WERI-Rb-1 (cell line): ENCODE measurements around the gene COX6A1.

Experiments used
- DNase-seq: peaks from one replicate; pipeline ENCODE4 v3.0.0-alpha.2; 2020
- H3K27ac ChIP-seq: fragments of 250-450 bp; sonication (Bioruptor Pico); 2 replicates; pipeline ENCODE4 v1.5.1; 2020; ENCODE audit warnings: mild to moderate bottlenecking, moderate library complexity
- H3K27me3 ChIP-seq: fragments of 250-450 bp; sonication (Bioruptor Pico); 2 replicates; pipeline ENCODE4 v1.5.1; 2021; ENCODE audit warnings: mild to moderate bottlenecking, low read depth, moderate library complexity; ENCODE audit not compliant: insufficient read depth, severe bottlenecking
- H3K36me3 ChIP-seq: fragments of 250-450 bp; sonication (Bioruptor Pico); 2 replicates; pipeline ENCODE4 v1.5.1; 2020; ENCODE audit warnings: mild to moderate bottlenecking, moderate library complexity
- H3K4me3 ChIP-seq: 2 replicates; pipeline ENCODE4 v1.5.1; 2011; ENCODE audit warnings: low read depth, mild to moderate bottlenecking, control low read depth, low read length
- H3K9me3 ChIP-seq: fragments of 250-450 bp; sonication (Bioruptor Pico); 2 replicates; pipeline ENCODE4 v1.5.1; 2021; ENCODE audit warnings: mild to moderate bottlenecking, moderate library complexity; ENCODE audit not compliant: severe bottlenecking
- TF ChIP-seq, protein P1 (sequence below): IDR thresholded peaks from 2 replicates; pipeline ENCODE4 v1.5.1; 2011; ENCODE audit warnings: low read depth, mild to moderate bottlenecking, control low read depth, inconsistent platforms, low read length

COX6A1 gene

GRCh38 chr12:120437735-120438494 lies at the start of gene COX6A1:
COX6A1 (plus strand) TSS chr12:120438113; CDS start chr12:120438127, 14 bp downstream.
- H3K9me3 ChIP-seq, result no peaks in the 10 kb centered on the region
- peaks cover 34% of the 10 kb centered on the region for H3K36me3 ChIP-seq
- peak within 1 kb of the TSS; percentile 82 for H3K27ac ChIP-seq
- no peaks in the 10 kb centered on the region for H3K27me3 ChIP-seq
- peak within 1 kb of the TSS; percentile 63 for H3K4me3 ChIP-seq
- DNase-seq, result peak; percentile 99
- TF ChIP-seq, protein P1, sequence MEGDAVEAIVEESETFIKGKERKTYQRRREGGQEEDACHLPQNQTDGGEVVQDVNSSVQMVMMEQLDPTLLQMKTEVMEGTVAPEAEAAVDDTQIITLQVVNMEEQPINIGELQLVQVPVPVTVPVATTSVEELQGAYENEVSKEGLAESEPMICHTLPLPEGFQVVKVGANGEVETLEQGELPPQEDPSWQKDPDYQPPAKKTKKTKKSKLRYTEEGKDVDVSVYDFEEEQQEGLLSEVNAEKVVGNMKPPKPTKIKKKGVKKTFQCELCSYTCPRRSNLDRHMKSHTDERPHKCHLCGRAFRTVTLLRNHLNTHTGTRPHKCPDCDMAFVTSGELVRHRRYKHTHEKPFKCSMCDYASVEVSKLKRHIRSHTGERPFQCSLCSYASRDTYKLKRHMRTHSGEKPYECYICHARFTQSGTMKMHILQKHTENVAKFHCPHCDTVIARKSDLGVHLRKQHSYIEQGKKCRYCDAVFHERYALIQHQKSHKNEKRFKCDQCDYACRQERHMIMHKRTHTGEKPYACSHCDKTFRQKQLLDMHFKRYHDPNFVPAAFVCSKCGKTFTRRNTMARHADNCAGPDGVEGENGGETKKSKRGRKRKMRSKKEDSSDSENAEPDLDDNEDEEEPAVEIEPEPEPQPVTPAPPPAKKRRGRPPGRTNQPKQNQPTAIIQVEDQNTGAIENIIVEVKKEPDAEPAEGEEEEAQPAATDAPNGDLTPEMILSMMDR, result peak; percentile 52

DNA sequence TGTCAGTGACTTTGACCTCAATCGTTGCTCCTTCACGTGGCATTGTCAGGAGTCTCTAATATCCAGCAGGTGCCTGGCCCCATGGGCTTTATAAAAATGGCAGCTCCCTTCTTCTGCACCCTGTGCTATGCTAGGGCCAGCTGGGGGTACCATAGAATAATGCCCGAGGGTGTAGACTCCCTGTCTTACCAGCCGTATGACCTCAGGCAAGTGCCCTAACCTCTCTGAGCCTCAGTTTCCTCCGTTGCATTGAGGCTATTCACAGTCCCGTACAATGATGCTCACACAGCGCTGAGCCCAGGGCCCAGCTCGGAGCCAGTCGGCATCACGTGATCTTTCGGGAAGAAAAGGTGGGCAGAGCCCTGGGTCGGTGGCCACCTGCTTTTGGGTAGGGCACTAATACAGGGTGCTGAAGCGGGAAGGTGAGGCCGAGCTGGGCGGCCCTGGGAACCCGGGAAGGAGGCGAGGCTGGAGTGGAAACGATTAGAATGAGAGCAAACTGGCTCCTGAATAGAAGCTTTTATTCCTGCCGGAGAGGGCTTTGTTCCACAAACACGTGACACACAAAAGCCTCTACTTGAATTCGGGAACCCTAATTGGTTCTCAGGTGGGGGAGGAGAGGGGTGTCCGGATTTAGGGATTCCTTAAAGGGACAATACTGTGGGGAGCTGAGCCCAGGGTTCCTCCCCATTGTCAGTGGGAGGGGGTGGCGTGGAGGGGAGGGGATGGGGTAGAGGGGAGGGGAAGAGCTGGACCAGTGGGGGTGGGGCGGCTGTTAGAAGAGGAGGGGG lies 49.0 kb upstream of the COX6A1 start:
- no peak for DNase-seq
- no peak overlapping the region for H3K4me3 ChIP-seq

GRCh38 chr12:120390540-120391120 lies 47.3 kb upstream of the COX6A1 start:
- H3K4me3 ChIP-seq, result no peak overlapping the region
- H3K36me3 ChIP-seq, result no peaks in the 10 kb centered on the region
- no peak overlapping the region for H3K27ac ChIP-seq
- TF ChIP-seq, protein P1, result no peak
- H3K9me3 ChIP-seq, result no peaks in the 10 kb centered on the region
- no peaks in the 10 kb centered on the region for H3K27me3 ChIP-seq
- DNase-seq, result no peak

More for the DNA sequence above, 49.0 kb upstream of the COX6A1 start:
- Histone ChIP-seq H3K27me3 (no peaks in the 10 kb centered on the region), H3K9me3 (no peaks in the 10 kb centered on the region), H3K27ac (no peak overlapping the region), H3K36me3 (no peaks in the 10 kb centered on the region)
- TF ChIP-seq, protein P1, result no peak

- H3K36me3 ChIP-seq, result no peaks in the 10 kb centered on the region
- TF ChIP-seq, protein P1, result no peak
- no peak overlapping the region; the same call in 1 of the 2 replicates for H3K27ac ChIP-seq
- H3K27me3 ChIP-seq, result no peaks in the 10 kb centered on the region
- peak; percentile 63 for DNase-seq
- H3K4me3 ChIP-seq, result peak overlapping the region; percentile 20
- H3K9me3 ChIP-seq, result no peaks in the 10 kb centered on the region
Observed at GRCh38 chr12:120394483-120395367, 43.2 kb upstream of the COX6A1 start.

DNA sequence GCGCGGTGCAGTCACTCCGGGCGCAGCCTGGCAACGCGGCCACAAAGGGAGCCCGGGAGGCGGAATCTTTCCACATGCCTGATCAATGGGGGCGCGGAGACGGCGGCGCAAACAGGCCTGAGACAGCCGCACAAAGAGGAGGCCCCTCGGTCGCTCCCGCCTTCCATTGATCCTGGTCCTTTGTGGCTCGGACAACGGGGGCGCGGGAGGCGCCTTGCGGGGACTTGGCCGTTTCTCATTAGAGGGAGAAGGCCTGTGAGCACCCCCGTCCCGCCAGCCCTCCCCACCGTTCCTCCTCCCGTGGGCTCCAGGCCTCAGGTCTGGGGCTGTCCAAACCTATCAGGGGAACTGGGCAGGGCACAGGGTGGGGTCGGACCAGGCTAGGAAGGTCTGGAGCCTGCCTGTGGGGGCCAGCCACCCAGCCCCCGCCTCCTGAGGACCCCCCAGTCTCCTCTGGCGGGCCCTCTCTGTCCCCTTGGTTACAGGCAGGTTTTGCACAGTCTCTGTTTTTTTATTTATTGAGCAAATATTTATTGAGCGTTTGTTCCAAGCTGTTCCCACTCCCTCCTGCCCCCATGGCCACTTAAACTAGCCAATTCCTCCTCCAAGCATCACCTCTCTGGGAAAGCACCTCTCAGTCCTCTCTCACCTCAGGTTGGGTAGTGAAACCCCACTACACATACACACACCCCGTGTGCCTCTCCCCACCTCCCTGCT lies 39.9 kb upstream of the COX6A1 start:
- H3K27me3 ChIP-seq, result no peaks in the 10 kb centered on the region
- H3K27ac ChIP-seq, result no peak overlapping the region
- no peaks in the 10 kb centered on the region for H3K9me3 ChIP-seq
- H3K36me3 ChIP-seq, result no peaks in the 10 kb centered on the region
- TF ChIP-seq, protein P1, result no peak
- no peak for DNase-seq
- H3K4me3 ChIP-seq, result no peak overlapping the region
